H1 (cell line): Measurements from ENCODE around the gene RTKN. TPM values are rescaled to one million over a fixed set of nuclear protein-coding genes. Genes with fewer than 3 reads are reported as not detected.

Experiments used
- CTCF ChIA-PET: fragments of 300-600 bp; sonication (Branson Sonifier 250); formaldehyde crosslinking; loops from one replicate; lab custom pipeline; 2021; ENCODE audit not compliant: partially characterized antibody; lab: Charles Lee
- POLR2A ChIA-PET: fragments of 300-600 bp; sonication (Branson Sonifier 250); formaldehyde crosslinking; loops from one replicate; lab custom pipeline; 2021; ENCODE audit warnings: inconsistent platforms; ENCODE audit not compliant: partially characterized antibody; lab: Charles Lee
- DNase-seq, 2 experiments: peaks; one replicate each; pipeline versions ENCODE4 v3.0.0 to v3.0.0-alpha.2; 2010 to 2022; ENCODE audit warnings: low spot score in 2 of 2, low read depth in 1 of 2, mixed read lengths in 1 of 2
- FAIRE-seq: peaks from 2 replicates; lab custom pipeline; 2011; peaks lifted over from hg19 to GRCh38; lab: Jason Lieb, UNC
- H2AFZ ChIP-seq: 2 replicates; pipeline ENCODE4 v1.8.1; 2012; ENCODE audit warnings: low read length, inconsistent platforms
- H2AK5ac ChIP-seq: 2 replicates; pipeline ENCODE4 v1.6.1; 2013; ENCODE audit warnings: low read depth, low read length
- H2BK120ac ChIP-seq: replicated peaks from 2 replicates; pipeline ENCODE3; 2013; ENCODE audit warnings: low read depth, low read length, inconsistent platforms
- H2BK12ac ChIP-seq: 2 replicates; pipeline ENCODE4 v1.6.1; 2013; ENCODE audit warnings: low read depth, low read length
- H2BK15ac ChIP-seq: 2 replicates; pipeline ENCODE4 v1.6.1; 2013; ENCODE audit warnings: low read length
- H2BK20ac ChIP-seq: 2 replicates; pipeline ENCODE4 v1.6.1; 2013; ENCODE audit warnings: low read length
- H2BK5ac ChIP-seq: 2 replicates; pipeline ENCODE4 v1.6.1; 2013; ENCODE audit warnings: low read depth, low read length
- H3K14ac ChIP-seq: 2 replicates; pipeline ENCODE4 v1.6.1; 2013; ENCODE audit warnings: inconsistent platforms; ENCODE audit not compliant: insufficient read length
- H3K18ac ChIP-seq: 2 replicates; pipeline ENCODE4 v1.6.1; 2013; ENCODE audit warnings: low read length; ENCODE audit errors: extremely low read depth
- H3K23ac ChIP-seq: 2 replicates; pipeline ENCODE4 v1.6.1; 2013; ENCODE audit warnings: inconsistent platforms; ENCODE audit not compliant: insufficient read length
- H3K23me2 ChIP-seq: 2 replicates; pipeline ENCODE4 v1.6.1; 2013; ENCODE audit warnings: low read depth, low read length
- H3K27ac ChIP-seq: 2 replicates; pipeline ENCODE4 v1.6.1; 2011; ENCODE audit warnings: low read depth, low read length, inconsistent platforms
- H3K27me3 ChIP-seq, 4 experiments: replicated peaks in 1 of 4; 1 replicate in 1 of 4; 2 replicates in 3 of 4; pipeline versions ENCODE4 v1.6.1 to v1.8.1; 2011 to 2013; ENCODE audit warnings: low read length in 3 of 4, mild to moderate bottlenecking in 3 of 4, inconsistent platforms in 2 of 4, mixed read lengths in 2 of 4, moderate library complexity in 1 of 4; ENCODE audit not compliant: control insufficient read depth in 3 of 4, insufficient read depth in 3 of 4; ENCODE audit errors: extremely low read depth in 1 of 4
- H3K36me3 ChIP-seq, 4 experiments: 2 replicates each; pipeline versions ENCODE4 v1.6.1 to v1.8.1; 2011 to 2013; ENCODE audit warnings: mild to moderate bottlenecking in 4 of 4, low read length in 3 of 4, moderate library complexity in 2 of 4, control low read depth in 1 of 4, inconsistent platforms in 1 of 4; ENCODE audit not compliant: insufficient read depth in 4 of 4, control insufficient read depth in 2 of 4
- H3K4ac ChIP-seq: replicated peaks from 2 replicates; pipeline ENCODE3; 2013; ENCODE audit warnings: low read length, low read depth, mixed read lengths, inconsistent platforms; ENCODE audit not compliant: insufficient read length
- H3K4me1 ChIP-seq, 4 experiments: replicated peaks in 1 of 4; 1 replicate in 1 of 4; 2 replicates in 3 of 4; pipeline versions ENCODE4 v1.6.1 to v1.8.1; 2011 to 2013; ENCODE audit warnings: low read length in 3 of 4, inconsistent platforms in 2 of 4, mixed read lengths in 1 of 4; ENCODE audit not compliant: insufficient read depth in 4 of 4, control insufficient read depth in 3 of 4
- H3K4me2 ChIP-seq, 2 experiments: 2 replicates each; pipeline versions ENCODE4 v1.6.1 to v1.8.1; 2011 to 2013; ENCODE audit warnings: low read depth in 2 of 2, low read length in 2 of 2, control low read depth in 1 of 2, inconsistent platforms in 1 of 2, mild to moderate bottlenecking in 1 of 2; ENCODE audit not compliant: insufficient read depth in 1 of 2
- H3K4me3 ChIP-seq, 4 experiments: fragments of 200-600, 300-600 bp in 1 of 4; sonication (generic), shearing (Covaris generic), sonication (Bioruptor Twin) in 1 of 4; 2 replicates each; pipeline versions ENCODE4 v1.5.1 to v1.8.1; 2011 to 2016; ENCODE audit warnings: low read length in 4 of 4, low read depth in 3 of 4, control low read depth in 2 of 4, inconsistent platforms in 2 of 4, mild to moderate bottlenecking in 2 of 4, mixed read lengths in 1 of 4, moderate library complexity in 1 of 4; ENCODE audit not compliant: insufficient read depth in 2 of 4; ENCODE audit errors: extremely low read depth in 1 of 4
- H3K56ac ChIP-seq: replicated peaks from 2 replicates; pipeline ENCODE3; 2013; ENCODE audit warnings: low read depth, mild to moderate bottlenecking, mixed read lengths, low read length, inconsistent platforms; ENCODE audit not compliant: insufficient read length
- H3K79me1 ChIP-seq: 2 replicates; pipeline ENCODE4 v1.6.1; 2013; ENCODE audit warnings: low read depth, low read length, control low read depth
- H3K79me2 ChIP-seq, 2 experiments: 2 replicates each; pipeline versions ENCODE4 v1.6.1 to v1.8.1; 2012 to 2013; ENCODE audit warnings: low read length in 2 of 2, mild to moderate bottlenecking in 2 of 2, inconsistent platforms in 1 of 2; ENCODE audit not compliant: insufficient read depth in 2 of 2, control insufficient read depth in 1 of 2
- H3K9ac ChIP-seq, 4 experiments: replicated peaks in 1 of 4; 1 replicate in 1 of 4; 2 replicates in 3 of 4; pipeline versions ENCODE4 v1.6.1 to v1.8.1; 2011 to 2013; ENCODE audit warnings: low read depth in 3 of 4, low read length in 3 of 4, control low read depth in 2 of 4, mild to moderate bottlenecking in 2 of 4, moderate library complexity in 2 of 4, inconsistent platforms in 1 of 4; ENCODE audit errors: extremely low read depth in 1 of 4
- H3K9me3 ChIP-seq, 2 experiments: 2 replicates each; pipeline versions ENCODE4 v1.6.1 to v1.8.1; 2012 to 2013; ENCODE audit warnings: mild to moderate bottlenecking in 2 of 2, moderate library complexity in 2 of 2, control low read depth in 1 of 2, inconsistent platforms in 1 of 2, low read depth in 1 of 2, low read length in 1 of 2, mixed read lengths in 1 of 2; ENCODE audit not compliant: insufficient read depth in 2 of 2
- H4K20me1 ChIP-seq, 2 experiments: replicated peaks in 1 of 2; 2 replicates each; pipeline versions ENCODE3 to v1.8.1; 2011 to 2013; ENCODE audit warnings: inconsistent platforms in 2 of 2, low read length in 2 of 2, mild to moderate bottlenecking in 1 of 2; ENCODE audit not compliant: insufficient read depth in 2 of 2, control insufficient read depth in 1 of 2
- H4K5ac ChIP-seq: 2 replicates; pipeline ENCODE4 v1.6.1; 2013; ENCODE audit warnings: low read length, low read depth, mixed read lengths, inconsistent platforms; ENCODE audit not compliant: insufficient read length
- H4K8ac ChIP-seq: 2 replicates; pipeline ENCODE4 v1.8.0; 2013; ENCODE audit warnings: mild to moderate bottlenecking, moderate library complexity, low read length, inconsistent platforms; ENCODE audit not compliant: insufficient read depth; ENCODE audit errors: extremely low read depth
- H4K91ac ChIP-seq: replicated peaks from 2 replicates; pipeline ENCODE3; 2013; ENCODE audit warnings: low read length, mixed read lengths, inconsistent platforms; ENCODE audit not compliant: insufficient read length
- BCL11A ChIP-seq, 2 experiments: IDR thresholded peaks; one replicate each; pipeline ENCODE4 v1.6.1; 2011; ENCODE audit warnings: low read depth in 2 of 2, low read length in 2 of 2, mild to moderate bottlenecking in 2 of 2
- CBX8 ChIP-seq: fragments of 300-800, 300-1000 bp; sonication (generic); IDR thresholded peaks from 2 replicates; pipeline ENCODE4 v1.7.1; 2016; ENCODE audit warnings: low read depth, low read length, borderline replicate concordance
- CHD2 ChIP-seq: IDR thresholded peaks from 2 replicates; pipeline ENCODE4 v1.6.1; 2012; ENCODE audit warnings: low read length, improper control_type of control experiment
- CTBP2 ChIP-seq: IDR thresholded peaks from 2 replicates; pipeline ENCODE4 v1.7.0; 2011; ENCODE audit warnings: borderline replicate concordance, mild to moderate bottlenecking, moderate library complexity, mixed read lengths, low read length; ENCODE audit not compliant: insufficient read depth, insufficient read length
- HDAC2 ChIP-seq, 2 experiments: fragments of 300-600 bp in 1 of 2; sonication (generic) in 1 of 2; IDR thresholded peaks; 2 replicates each; pipeline ENCODE4 v1.6.1; 2011 to 2012; ENCODE audit warnings: low read depth in 2 of 2, low read length in 2 of 2, mild to moderate bottlenecking in 2 of 2, moderate library complexity in 2 of 2, borderline replicate concordance in 1 of 2, inconsistent platforms in 1 of 2
- JUND ChIP-seq: IDR thresholded peaks from 2 replicates; pipeline ENCODE4 v1.6.1; 2011; ENCODE audit warnings: mild to moderate bottlenecking, improper control_type of control experiment, low read length
- KDM4A ChIP-seq: IDR thresholded peaks from one replicate; pipeline ENCODE4 v1.7.1; 2012; ENCODE audit warnings: low read depth, mild to moderate bottlenecking, moderate library complexity, low read length, inconsistent platforms; ENCODE audit not compliant: severe bottlenecking
- RAD21 ChIP-seq, 2 experiments: IDR thresholded peaks in 1 of 2; conservative IDR thresholded peaks in 1 of 2; 2 replicates each; pipeline ENCODE4 v1.6.1; 2011; ENCODE audit warnings: low read depth in 2 of 2, low read length in 2 of 2, improper control_type of control experiment in 1 of 2, inconsistent platforms in 1 of 2, mild to moderate bottlenecking in 1 of 2, moderate library complexity in 1 of 2
- SIRT6 ChIP-seq: IDR thresholded peaks from one replicate; pipeline ENCODE4 v1.7.1; 2012; ENCODE audit warnings: low read length, inconsistent platforms
- SP2 ChIP-seq: IDR thresholded peaks from 2 replicates; pipeline ENCODE4 v1.6.1; 2012; ENCODE audit warnings: mild to moderate bottlenecking, low read length, inconsistent platforms
- SRF ChIP-seq: IDR thresholded peaks from 2 replicates; pipeline ENCODE4 v1.6.1; 2011; ENCODE audit warnings: mild to moderate bottlenecking, low read depth, low read length, moderate library complexity
- TAF1 ChIP-seq: IDR thresholded peaks from 2 replicates; pipeline ENCODE4 v1.6.1; 2011; ENCODE audit warnings: mild to moderate bottlenecking, low read depth, low read length
- WGBS, 2 experiments: shearing (Covaris generic) in 1 of 2; methylation state at CpG; one replicate each; pipeline versions ENCODE4 v1.1.6 to v1.1.7; 2013 to 2015; ENCODE audit warnings: low lambda C conversion rate in 2 of 2, mixed read lengths in 2 of 2, inconsistent platforms in 1 of 2, low coverage in 1 of 2, missing lambda C conversion rate in 1 of 2; ENCODE audit not compliant: insufficient replicate concordance in 2 of 2, insufficient coverage in 1 of 2, insufficient read length in 1 of 2; ENCODE audit errors: extremely low coverage in 1 of 2, missing lambda C conversion rate in 1 of 2; 5-methylcytosine and 5-hydroxymethylcytosine counted together
- polyA plus RNA-seq, 7 experiments: library from polyadenylated mRNA; depleted of rRNA in 3 of 7; stranded (reverse) in 5 of 7; unstranded in 2 of 7; fragments of >200 nt in 5 of 7; fragments of 200-250 nt in 2 of 7; gene quantifications; 1 replicate in 5 of 7; 2 replicates in 1 of 7; 4 replicates in 1 of 7; pipeline versions ENCODE4 v1.2.1 to v1.2.3, GENCODE V29; 2011 to 2013; ENCODE audit warnings: missing spikeins in 2 of 7, mixed read lengths in 2 of 7
- total RNA-seq: library from RNA; stranded (reverse); fragmentation: NEBNext Ultra II Directional; extraction: Animal tissue kit (Norgen Biotek cat#: 25700); gene quantifications from 2 replicates; pipeline ENCODE4 v1.2.1, GENCODE V29; 2021
- TF ChIP-seq, protein P1 (sequence below): IDR thresholded peaks from 2 replicates; pipeline ENCODE4 v1.6.1; 2012; ENCODE audit warnings: inconsistent platforms

The RTKN gene
- total and polyA plus RNA-seq, 2 of the 8 experiments (the other 6 are each of a cell fraction or from before 2014, with no cell fraction given) = 40.2 to 54.1 TPM

DNA sequence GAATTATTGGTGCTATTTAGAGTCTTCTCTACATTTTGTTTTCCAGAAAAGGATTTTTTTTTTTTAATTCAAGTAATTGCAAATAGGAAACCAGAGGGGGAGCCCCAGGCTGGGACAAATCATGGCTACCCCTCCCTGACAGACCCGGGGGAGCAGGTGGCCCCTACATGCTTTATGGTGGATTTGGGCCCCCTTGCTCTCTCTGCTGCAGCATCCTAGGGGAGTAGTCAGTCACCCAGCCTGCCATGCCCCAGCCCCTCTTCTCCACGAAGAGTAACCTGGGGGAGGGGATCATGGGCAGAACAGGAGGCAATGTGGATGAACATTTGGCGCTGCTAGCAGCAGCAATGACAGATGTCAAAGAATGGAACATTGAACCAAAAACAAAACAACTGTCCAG, 25.0 kb downstream of the RTKN start:
- Histone ChIP-seq H2AFZ (no peak overlapping the region), H2BK5ac (no peak overlapping the region), H3K23me2 (peaks cover 5% of the 10 kb centered on the region; the same call in 1 of the 2 replicates), H2BK12ac (no peak overlapping the region), H2BK120ac (no peak overlapping the region), H3K36me3 (no peaks in the 10 kb centered on the region), H3K79me1 (no peaks in the 10 kb centered on the region), H4K8ac (no peak overlapping the region), H2AK5ac (no peak overlapping the region), H3K56ac (no peak overlapping the region), H3K4me1 (peaks cover 0 to 13% (median 1%) of the 10 kb centered on the region in 4 experiments; a peak in 4 of 7 replicates), H3K4me2 (no peak overlapping the region), H3K23ac (no peak overlapping the region), H4K20me1 (no peaks in the 10 kb centered on the region), H3K9me3 (no peaks in the 10 kb centered on the region), H4K5ac (no peak overlapping the region), H2BK15ac (no peak overlapping the region), H3K27ac (no peak overlapping the region), H3K79me2 (no peaks in the 10 kb centered on the region), H3K9ac (no peak overlapping the region), H3K4ac (no peak overlapping the region), H3K18ac (no peak overlapping the region; the same call in 1 of the 2 replicates), H3K27me3 (no peaks in the 10 kb centered on the region), H3K4me3 (no peak overlapping the region), H3K14ac (no peak overlapping the region), H2BK20ac (no peak overlapping the region), H4K91ac (no peak overlapping the region)
- no peak for FAIRE-seq
- POLR2A ChIA-PET = interaction anchor here (0.9 to 1.6 kb wide), 2 partner anchors 11 to 42 kb away, joined by 3 read pairs; no protein-coding TSS in a partner anchor
- no peak for DNase-seq
- WGBS, 2 experiments = 78% methylated on average over 3 of the region's 3 CpGs; no CpG with 5 or more reads in 1 of the 2 experiments
- CTCF ChIA-PET = interaction anchor here (1.3 kb wide), 1 partner anchor 17 kb away, joined by 6 read pairs; no protein-coding TSS in a partner anchor
- TF ChIP-seq SRF = no peak
- no peak for TF ChIP-seq CTBP2
- no peak for TF ChIP-seq CBX8
- no peak for TF ChIP-seq KDM4A
- TF ChIP-seq JUND = no peak
- no peak for TF ChIP-seq TAF1
- TF ChIP-seq SP2 = no peak
- TF ChIP-seq BCL11A (IDR thresholded peaks at IDR 0.05; ENCODE audit: low read depth in 2 of 2, low read length in 2 of 2) = no peak
- no peak for TF ChIP-seq SIRT6
- TF ChIP-seq HDAC2 (IDR thresholded peaks at IDR 0.05; ENCODE audit: borderline replicate concordance in 1 of 2, low read depth in 2 of 2, low read length in 2 of 2) = no peak
- TF ChIP-seq, protein P1, sequence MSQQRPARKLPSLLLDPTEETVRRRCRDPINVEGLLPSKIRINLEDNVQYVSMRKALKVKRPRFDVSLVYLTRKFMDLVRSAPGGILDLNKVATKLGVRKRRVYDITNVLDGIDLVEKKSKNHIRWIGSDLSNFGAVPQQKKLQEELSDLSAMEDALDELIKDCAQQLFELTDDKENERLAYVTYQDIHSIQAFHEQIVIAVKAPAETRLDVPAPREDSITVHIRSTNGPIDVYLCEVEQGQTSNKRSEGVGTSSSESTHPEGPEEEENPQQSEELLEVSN = no peak
- no peak for TF ChIP-seq RAD21 (IDR thresholded peaks at IDR 0.05 in 1 of 2, conservative IDR thresholded peaks at IDR 0.05 in 1 of 2; ENCODE audit: low read depth in 2 of 2, low read length in 2 of 2)
- no peak for TF ChIP-seq CHD2
